ENCODE results near the gene IL17RD. TPM values are rescaled to one million over a fixed set of nuclear protein-coding genes. Genes with fewer than 3 reads are reported as not detected.

IL17RD gene
- total RNA-seq, 2 donors from 2014 or later: 47.1 to 71.3 TPM

DNA sequence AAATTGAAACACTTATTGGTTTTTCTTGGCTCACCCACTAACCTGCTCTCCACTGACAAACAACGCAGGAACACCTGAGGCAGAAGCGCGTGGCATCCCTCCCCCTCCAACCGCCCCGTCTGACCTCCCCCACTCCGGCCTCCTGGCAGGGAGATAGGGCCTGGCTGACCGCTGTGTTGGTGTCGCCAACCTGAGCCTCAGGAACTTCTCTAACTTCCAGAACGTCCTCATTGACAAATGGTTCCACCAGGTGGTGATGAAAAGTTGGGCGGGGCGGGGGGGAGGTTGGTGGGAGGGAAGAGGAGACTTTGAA lies 22.8 kb downstream of the IL17RD start:
- Histone ChIP-seq H3K4me1 (ENCODE audit: control insufficient read depth, insufficient read depth, low read length) (peaks cover 30% of the 10 kb centered on the region), H3K27ac (ENCODE audit: low read depth, low read length) (no peak overlapping the region), H3K4me3 (ENCODE audit: low read length) (no peak overlapping the region), H3K9me3 (ENCODE audit: control insufficient read depth, low read length) (no peaks in the 10 kb centered on the region), H3K27me3 (ENCODE audit: control insufficient read depth, insufficient read depth, low read length, poor library complexity, severe bottlenecking) (no peaks in the 10 kb centered on the region), H3K9ac (ENCODE audit: extremely low read depth, low read length, poor library complexity, severe bottlenecking) (no peak overlapping the region), H3K36me3 (ENCODE audit: control insufficient read depth, insufficient read depth, low read length) (peaks cover under 1% of the 10 kb centered on the region)
- H3K36me3 Mint-ChIP-seq (ENCODE audit: low read depth): peaks cover under 1% of the 10 kb centered on the region
- 34 to 63% methylated on average over 3 to 10 of the region's 11 CpGs for WGBS, 2 experiments (ENCODE audit: insufficient coverage in 1 of 2, insufficient read length in 1 of 2)
- peak overlapping the region; percentile 32 for H3K4me3 Mint-ChIP-seq
- H3K9me3 Mint-ChIP-seq: no peaks in the 10 kb centered on the region
- H3K27ac Mint-ChIP-seq: peak overlapping the region; percentile 82
- TF ChIP-seq, protein P1, sequence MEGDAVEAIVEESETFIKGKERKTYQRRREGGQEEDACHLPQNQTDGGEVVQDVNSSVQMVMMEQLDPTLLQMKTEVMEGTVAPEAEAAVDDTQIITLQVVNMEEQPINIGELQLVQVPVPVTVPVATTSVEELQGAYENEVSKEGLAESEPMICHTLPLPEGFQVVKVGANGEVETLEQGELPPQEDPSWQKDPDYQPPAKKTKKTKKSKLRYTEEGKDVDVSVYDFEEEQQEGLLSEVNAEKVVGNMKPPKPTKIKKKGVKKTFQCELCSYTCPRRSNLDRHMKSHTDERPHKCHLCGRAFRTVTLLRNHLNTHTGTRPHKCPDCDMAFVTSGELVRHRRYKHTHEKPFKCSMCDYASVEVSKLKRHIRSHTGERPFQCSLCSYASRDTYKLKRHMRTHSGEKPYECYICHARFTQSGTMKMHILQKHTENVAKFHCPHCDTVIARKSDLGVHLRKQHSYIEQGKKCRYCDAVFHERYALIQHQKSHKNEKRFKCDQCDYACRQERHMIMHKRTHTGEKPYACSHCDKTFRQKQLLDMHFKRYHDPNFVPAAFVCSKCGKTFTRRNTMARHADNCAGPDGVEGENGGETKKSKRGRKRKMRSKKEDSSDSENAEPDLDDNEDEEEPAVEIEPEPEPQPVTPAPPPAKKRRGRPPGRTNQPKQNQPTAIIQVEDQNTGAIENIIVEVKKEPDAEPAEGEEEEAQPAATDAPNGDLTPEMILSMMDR (conservative IDR thresholded peaks at IDR 0.05): no peak
- DNase-seq: peak; percentile 85
- H3K4me1 Mint-ChIP-seq: peaks cover 63% of the 10 kb centered on the region
- H3K27me3 Mint-ChIP-seq (ENCODE audit: insufficient read depth): no peaks in the 10 kb centered on the region

DNA sequence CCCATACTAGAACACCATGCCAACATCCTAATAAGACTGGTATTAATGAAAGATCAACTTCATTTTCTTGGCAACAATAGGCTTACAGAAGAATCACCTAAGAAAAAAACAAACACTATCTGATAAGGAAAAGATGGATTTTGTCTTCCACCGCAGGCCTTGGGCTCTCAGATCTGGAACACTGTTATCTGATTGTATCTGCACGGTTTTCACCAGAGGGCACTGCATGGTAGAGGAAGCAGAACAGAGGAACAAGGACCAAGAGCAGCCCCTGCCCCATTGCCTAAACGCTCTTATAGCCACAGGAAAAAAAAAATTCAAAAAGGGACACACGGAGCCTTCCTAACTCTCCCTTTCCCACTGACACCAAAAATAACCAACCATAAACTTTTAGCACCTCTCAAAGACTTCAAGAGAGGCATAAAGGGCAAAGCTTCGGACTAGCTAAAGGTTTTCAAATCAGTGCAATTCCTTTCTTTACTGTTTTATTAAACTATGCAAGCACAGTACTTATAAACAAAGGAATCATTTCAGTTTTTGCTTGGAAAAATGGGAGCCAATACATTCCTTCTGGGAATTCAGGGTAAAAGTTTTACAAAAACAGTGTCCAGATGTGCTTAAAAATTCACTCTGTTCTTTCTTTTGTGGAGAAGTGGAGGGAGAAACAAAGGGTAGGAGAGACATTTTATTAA lies 23.3 kb downstream of the IL17RD start:
- peak overlapping the region; percentile 32 for H3K4me3 Mint-ChIP-seq

DNA sequence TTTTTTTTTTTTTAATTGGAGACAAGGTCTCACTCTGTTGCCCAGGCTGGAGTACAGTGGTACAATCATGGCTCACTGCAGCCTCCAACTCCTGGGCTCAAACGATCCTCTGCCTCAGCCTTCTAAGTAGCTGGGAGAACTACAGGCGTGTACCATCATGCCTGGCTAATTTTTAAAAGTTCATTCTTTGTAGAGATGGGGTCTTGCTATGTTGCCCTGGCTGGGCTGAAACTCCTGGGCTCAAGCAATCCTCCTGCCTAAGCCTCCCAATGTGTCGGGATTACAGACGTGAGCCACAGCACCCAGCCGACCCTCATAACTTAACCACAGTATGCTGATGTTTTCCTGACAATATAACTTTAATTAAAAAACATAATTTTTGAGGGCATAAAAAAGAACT lies 24.3 kb downstream of the IL17RD start:
- Mint-ChIP-seq H3K36me3 (ENCODE audit: low read depth) (peaks cover 3% of the 10 kb centered on the region), H3K9me3 (no peaks in the 10 kb centered on the region), H3K27ac (no peak overlapping the region), H3K4me1 (peaks cover 75% of the 10 kb centered on the region), H3K27me3 (ENCODE audit: insufficient read depth) (no peaks in the 10 kb centered on the region), H3K4me3 (no peak overlapping the region)
- H3K4me3 ChIP-seq (ENCODE audit: low read length): no peak overlapping the region
- H3K36me3 ChIP-seq (ENCODE audit: control insufficient read depth, insufficient read depth, low read length): peaks cover under 1% of the 10 kb centered on the region
- TF ChIP-seq, protein P1 (conservative IDR thresholded peaks at IDR 0.05): no peak
- no peaks in the 10 kb centered on the region for H3K9me3 ChIP-seq (ENCODE audit: control insufficient read depth, low read length)
- 92 to 100% methylated on average over 1 to 5 of the region's 5 CpGs for WGBS, 2 experiments (ENCODE audit: insufficient coverage in 1 of 2, insufficient read length in 1 of 2)
- no peak overlapping the region for H3K27ac ChIP-seq (ENCODE audit: low read depth, low read length)
- H3K9ac ChIP-seq (ENCODE audit: extremely low read depth, low read length, poor library complexity, severe bottlenecking): no peak overlapping the region
- H3K27me3 ChIP-seq (ENCODE audit: control insufficient read depth, insufficient read depth, low read length, poor library complexity, severe bottlenecking): no peaks in the 10 kb centered on the region
- DNase-seq: no peak
- peaks cover 38% of the 10 kb centered on the region for H3K4me1 ChIP-seq (ENCODE audit: control insufficient read depth, insufficient read depth, low read length)

More for the DNA sequence above, 23.3 kb downstream of the IL17RD start:
- H3K36me3 ChIP-seq (ENCODE audit: control insufficient read depth, insufficient read depth, low read length): no peaks in the 10 kb centered on the region
- Mint-ChIP-seq H3K36me3 (ENCODE audit: low read depth) (no peaks in the 10 kb centered on the region), H3K27me3 (ENCODE audit: insufficient read depth) (no peaks in the 10 kb centered on the region), H3K4me1 (peaks cover 68% of the 10 kb centered on the region), H3K27ac (peak overlapping the region; percentile 82), H3K9me3 (no peaks in the 10 kb centered on the region)
- H3K9me3 ChIP-seq (ENCODE audit: control insufficient read depth, low read length): no peaks in the 10 kb centered on the region
- TF ChIP-seq, protein P1 (conservative IDR thresholded peaks at IDR 0.05): peak; percentile 26
- WGBS, 2 experiments (ENCODE audit: insufficient coverage in 1 of 2, insufficient read length in 1 of 2): 55 to 56% methylated on average over 5 of the region's 5 CpGs
- peaks cover 35% of the 10 kb centered on the region for H3K4me1 ChIP-seq (ENCODE audit: control insufficient read depth, insufficient read depth, low read length)
- H3K9ac ChIP-seq (ENCODE audit: extremely low read depth, low read length, poor library complexity, severe bottlenecking): no peak overlapping the region
- no peaks in the 10 kb centered on the region for H3K27me3 ChIP-seq (ENCODE audit: control insufficient read depth, insufficient read depth, low read length, poor library complexity, severe bottlenecking)
- no peak overlapping the region for H3K4me3 ChIP-seq (ENCODE audit: low read length)
- DNase-seq: no peak
- H3K27ac ChIP-seq (ENCODE audit: low read depth, low read length): no peak overlapping the region
